Measurements from ENCODE around the gene STN1. TPM values are rescaled to one million over a fixed set of nuclear protein-coding genes. Genes with fewer than 3 reads are reported as not detected.

Gene STN1
- total RNA-seq, 4 donors from 2014 or later: 20.0 to 29.2 (median 27.0) TPM

- Histone ChIP-seq H3K4me3 (no peak overlapping the region), H3K36me3 (no peaks in the 10 kb centered on the region), H3K27me3 (no peaks in the 10 kb centered on the region), H3K4me1 (peaks cover 0 to 7% of the 10 kb centered on the region in 2 donors), H3K27ac (peak overlapping the region; percentile 42 to 59), H3K9me3 (no peaks in the 10 kb centered on the region)
- no peak for TF ChIP-seq CTCF (IDR thresholded peaks at IDR 0.05)
- TF ChIP-seq POLR2A (IDR thresholded peaks at IDR 0.05): no peak
- DNase-seq: peak; percentile 63 to 78
- intact Hi-C loops (cut with DNase I; ENCODE audit: low total_unique reads): no loop called here
Observed at GRCh38 chr10:103833731-103834365, 84.1 kb downstream of the STN1 start.

GRCh38 chr10:103832806-103833205, 85.2 kb downstream of the STN1 start:
- no peaks in the 10 kb centered on the region for H3K36me3 ChIP-seq
- intact Hi-C loops (cut with DNase I; ENCODE audit: low total_unique reads): no loop called here
- H3K4me1 ChIP-seq: peaks cover 0 to 7% of the 10 kb centered on the region in 2 donors
- H3K9me3 ChIP-seq: no peaks in the 10 kb centered on the region
- TF ChIP-seq CTCF (IDR thresholded peaks at IDR 0.05): no peak
- no peak for TF ChIP-seq POLR2A (IDR thresholded peaks at IDR 0.05)
- H3K27me3 ChIP-seq: no peaks in the 10 kb centered on the region
- no peak for DNase-seq
- H3K4me3 ChIP-seq: no peak overlapping the region
- H3K27ac ChIP-seq: no peak overlapping the region

Other genes with a start within 250 kb of the STN1 start
- 100 to 1,000 TPM in 1 of 4 donors, 10 to 100 TPM in 3; 12.6 to 117 (median 46.6) TPM for gene SH3PXD2A, start 62.6 kb downstream of the STN1 start, total RNA-seq
- 10 to 100 TPM; 30.9 to 78.7 (median 52.1) TPM for gene SLK, start 49.0 kb upstream of the STN1 start, total RNA-seq
- gene COL17A1, start 167.7 kb upstream of the STN1 start, total RNA-seq: 1 to 10 TPM in 1 of 4 donors, under 1 TPM in 2, not detected in 1; under 0.01 to 2.9 (median 0.98) TPM
- gene SFR1, start 204.0 kb upstream of the STN1 start, total RNA-seq: 10 to 100 TPM in 2 of 4 donors, 1 to 10 TPM in 2; 4.1 to 12.8 (median 10.5) TPM